ENCODE measurements around the gene EDAR.
A peak's percentile ranks its signal among the peaks of the same experiment; 100 is the strongest.

EDAR gene

DNA sequence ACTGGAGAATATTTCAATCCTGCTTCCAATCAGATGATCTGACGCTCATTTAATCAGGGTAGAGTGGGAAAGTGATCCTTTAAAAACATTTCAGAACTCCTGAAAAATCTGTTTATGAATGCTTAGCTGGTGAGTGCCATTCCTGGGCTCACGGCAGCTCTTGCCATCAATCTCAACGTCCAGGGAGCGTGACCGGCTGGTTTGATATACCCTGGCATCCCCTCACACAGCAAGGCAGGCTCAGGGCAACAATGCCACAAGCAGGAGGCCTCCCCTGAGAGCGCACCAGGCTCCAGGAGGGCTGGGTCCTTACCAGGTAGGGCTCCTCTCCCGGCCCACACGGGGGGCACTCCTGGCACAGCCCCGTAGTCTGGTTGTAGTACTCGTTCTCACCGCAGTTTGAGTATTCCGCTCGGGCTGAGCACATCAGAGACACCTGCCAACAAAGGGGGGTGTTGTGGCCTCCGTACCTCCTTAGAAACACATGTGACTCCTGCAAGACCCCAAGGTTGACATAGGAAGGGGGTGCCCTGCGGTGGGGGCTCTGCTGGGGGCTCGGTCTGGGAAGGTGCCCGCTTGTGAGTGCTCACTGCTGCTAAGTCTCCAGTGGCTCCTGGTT is 59.1 kb downstream of the EDAR start:
- DNase-seq (ENCODE audit: extremely low read depth, insufficient read length), result no peak
- Histone ChIP-seq H3K4me3 (replicated peaks; ENCODE audit: low read depth, low read length) (no peak overlapping the region), H3K36me3 (ENCODE audit: control insufficient read depth, insufficient read depth, low read length) (no peaks in the 10 kb centered on the region), H3K27me3 (replicated peaks; ENCODE audit: control insufficient read depth, insufficient read depth, low read length) (no peaks in the 10 kb centered on the region)
- TF ChIP-seq, protein P1, sequence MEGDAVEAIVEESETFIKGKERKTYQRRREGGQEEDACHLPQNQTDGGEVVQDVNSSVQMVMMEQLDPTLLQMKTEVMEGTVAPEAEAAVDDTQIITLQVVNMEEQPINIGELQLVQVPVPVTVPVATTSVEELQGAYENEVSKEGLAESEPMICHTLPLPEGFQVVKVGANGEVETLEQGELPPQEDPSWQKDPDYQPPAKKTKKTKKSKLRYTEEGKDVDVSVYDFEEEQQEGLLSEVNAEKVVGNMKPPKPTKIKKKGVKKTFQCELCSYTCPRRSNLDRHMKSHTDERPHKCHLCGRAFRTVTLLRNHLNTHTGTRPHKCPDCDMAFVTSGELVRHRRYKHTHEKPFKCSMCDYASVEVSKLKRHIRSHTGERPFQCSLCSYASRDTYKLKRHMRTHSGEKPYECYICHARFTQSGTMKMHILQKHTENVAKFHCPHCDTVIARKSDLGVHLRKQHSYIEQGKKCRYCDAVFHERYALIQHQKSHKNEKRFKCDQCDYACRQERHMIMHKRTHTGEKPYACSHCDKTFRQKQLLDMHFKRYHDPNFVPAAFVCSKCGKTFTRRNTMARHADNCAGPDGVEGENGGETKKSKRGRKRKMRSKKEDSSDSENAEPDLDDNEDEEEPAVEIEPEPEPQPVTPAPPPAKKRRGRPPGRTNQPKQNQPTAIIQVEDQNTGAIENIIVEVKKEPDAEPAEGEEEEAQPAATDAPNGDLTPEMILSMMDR (IDR thresholded peaks at IDR 0.05; ENCODE audit: insufficient read depth, low read length, poor library complexity, severe bottlenecking), result no peak

DNA sequence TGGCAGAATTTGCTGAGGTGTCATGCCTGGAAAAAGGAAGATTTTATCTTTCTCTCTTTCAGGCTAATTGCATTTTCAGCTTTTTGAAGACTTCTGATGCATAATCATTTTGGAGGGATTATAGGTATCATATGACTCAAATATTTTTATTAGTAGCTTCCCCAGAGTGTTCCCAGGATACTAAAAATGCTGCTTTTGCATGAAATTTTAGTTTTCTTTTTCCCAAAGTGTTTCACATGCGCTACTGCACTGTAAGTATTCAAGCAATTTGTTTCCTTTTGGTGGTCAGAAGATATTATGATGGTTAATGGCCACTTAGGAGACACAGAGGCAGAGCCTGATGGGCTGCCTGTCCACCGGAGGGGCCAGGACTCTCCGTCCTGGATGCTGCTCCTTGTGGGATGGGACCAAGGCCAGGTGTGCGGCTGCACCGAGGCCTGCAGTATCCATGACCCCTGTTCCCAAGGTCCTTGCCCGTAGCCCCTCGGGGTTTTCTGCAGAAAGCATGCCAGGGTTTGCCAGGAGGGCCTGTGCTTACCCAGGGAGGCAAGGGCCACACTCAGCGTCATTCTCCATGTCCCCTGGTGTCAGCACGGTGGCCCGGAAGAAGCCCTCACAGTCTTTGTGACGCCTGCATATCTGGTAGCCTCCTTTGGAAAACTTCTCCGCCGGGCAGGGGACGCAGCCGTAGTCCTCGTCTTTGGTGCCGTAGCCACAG is 60.2 kb downstream of the EDAR start:
- TF ChIP-seq, protein P1 (IDR thresholded peaks at IDR 0.05; ENCODE audit: insufficient read depth, low read length, poor library complexity, severe bottlenecking), result no peak
- Histone ChIP-seq H3K27me3 (replicated peaks; ENCODE audit: control insufficient read depth, insufficient read depth, low read length) (no peaks in the 10 kb centered on the region), H3K4me3 (replicated peaks; ENCODE audit: low read depth, low read length) (no peak overlapping the region), H3K36me3 (ENCODE audit: control insufficient read depth, insufficient read depth, low read length) (no peaks in the 10 kb centered on the region)
- DNase-seq (ENCODE audit: extremely low read depth, insufficient read length), result no peak

DNA sequence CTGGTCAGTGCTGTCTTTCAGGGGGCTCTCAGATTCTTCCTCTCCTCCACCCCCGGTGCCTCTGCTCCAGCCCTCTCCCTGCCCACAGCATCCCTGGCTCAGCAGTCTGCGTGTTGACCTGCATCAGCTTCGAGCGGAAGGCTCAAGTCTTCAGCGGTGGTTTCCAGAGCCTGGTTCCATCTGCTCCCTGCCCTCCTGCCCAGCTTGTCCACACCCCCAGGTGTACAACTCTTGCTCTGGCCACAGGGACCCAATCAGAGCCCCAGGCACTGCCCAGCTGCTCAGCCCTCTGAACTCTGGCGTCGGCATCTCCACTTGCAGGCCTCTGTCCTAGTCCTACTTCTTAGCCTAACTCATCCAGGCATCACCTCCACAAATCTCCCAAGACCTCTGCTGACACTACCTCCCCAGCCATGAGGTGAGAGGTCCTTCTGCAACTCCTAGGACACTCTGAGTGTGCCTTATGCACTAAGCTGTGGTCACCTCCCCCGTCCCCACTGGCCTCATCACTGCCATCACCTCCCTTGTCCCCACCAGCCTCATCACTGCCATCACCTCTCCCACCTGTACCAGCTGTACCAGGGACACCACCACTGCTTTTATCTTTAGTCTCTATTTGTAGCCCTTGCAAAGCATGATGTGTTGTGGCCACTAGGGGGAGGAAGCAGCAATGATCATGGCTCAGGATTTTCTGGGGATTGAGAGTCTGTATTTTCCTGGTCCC is 60.9 kb downstream of the EDAR start:
- no peaks in the 10 kb centered on the region for H3K36me3 ChIP-seq (ENCODE audit: control insufficient read depth, insufficient read depth, low read length)
- DNase-seq (ENCODE audit: extremely low read depth, insufficient read length), result no peak
- H3K4me3 ChIP-seq (replicated peaks; ENCODE audit: low read depth, low read length), result no peak overlapping the region
- TF ChIP-seq, protein P1 (IDR thresholded peaks at IDR 0.05; ENCODE audit: insufficient read depth, low read length, poor library complexity, severe bottlenecking), result peak; percentile 87
- no peaks in the 10 kb centered on the region for H3K27me3 ChIP-seq (replicated peaks; ENCODE audit: control insufficient read depth, insufficient read depth, low read length)

DNA sequence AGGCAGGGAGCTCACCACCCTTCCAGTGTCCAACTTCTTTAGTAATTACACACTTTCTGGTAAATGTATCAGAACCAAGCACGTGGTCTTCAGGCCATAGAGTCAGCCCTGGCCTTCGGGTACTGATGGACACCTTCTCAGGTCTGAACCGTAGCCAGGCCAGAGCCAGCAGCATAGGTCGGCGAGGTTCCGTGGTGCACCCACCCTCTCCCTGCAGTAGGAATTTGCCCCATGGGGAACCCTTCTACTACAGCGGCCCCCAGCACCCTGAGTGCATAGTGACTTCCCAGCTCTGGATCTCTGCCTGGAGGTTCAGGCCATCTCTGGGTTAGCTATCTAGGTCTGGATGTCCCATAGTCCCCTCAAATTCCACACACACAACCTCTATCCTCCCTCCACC is 61.6 kb downstream of the EDAR start:
- H3K36me3 ChIP-seq (ENCODE audit: control insufficient read depth, insufficient read depth, low read length), result no peaks in the 10 kb centered on the region
- TF ChIP-seq, protein P1 (IDR thresholded peaks at IDR 0.05; ENCODE audit: insufficient read depth, low read length, poor library complexity, severe bottlenecking), result no peak
- no peak for DNase-seq (ENCODE audit: extremely low read depth, insufficient read length)
- H3K27me3 ChIP-seq (replicated peaks; ENCODE audit: control insufficient read depth, insufficient read depth, low read length), result no peaks in the 10 kb centered on the region
- H3K4me3 ChIP-seq (replicated peaks; ENCODE audit: low read depth, low read length), result no peak overlapping the region

DNA sequence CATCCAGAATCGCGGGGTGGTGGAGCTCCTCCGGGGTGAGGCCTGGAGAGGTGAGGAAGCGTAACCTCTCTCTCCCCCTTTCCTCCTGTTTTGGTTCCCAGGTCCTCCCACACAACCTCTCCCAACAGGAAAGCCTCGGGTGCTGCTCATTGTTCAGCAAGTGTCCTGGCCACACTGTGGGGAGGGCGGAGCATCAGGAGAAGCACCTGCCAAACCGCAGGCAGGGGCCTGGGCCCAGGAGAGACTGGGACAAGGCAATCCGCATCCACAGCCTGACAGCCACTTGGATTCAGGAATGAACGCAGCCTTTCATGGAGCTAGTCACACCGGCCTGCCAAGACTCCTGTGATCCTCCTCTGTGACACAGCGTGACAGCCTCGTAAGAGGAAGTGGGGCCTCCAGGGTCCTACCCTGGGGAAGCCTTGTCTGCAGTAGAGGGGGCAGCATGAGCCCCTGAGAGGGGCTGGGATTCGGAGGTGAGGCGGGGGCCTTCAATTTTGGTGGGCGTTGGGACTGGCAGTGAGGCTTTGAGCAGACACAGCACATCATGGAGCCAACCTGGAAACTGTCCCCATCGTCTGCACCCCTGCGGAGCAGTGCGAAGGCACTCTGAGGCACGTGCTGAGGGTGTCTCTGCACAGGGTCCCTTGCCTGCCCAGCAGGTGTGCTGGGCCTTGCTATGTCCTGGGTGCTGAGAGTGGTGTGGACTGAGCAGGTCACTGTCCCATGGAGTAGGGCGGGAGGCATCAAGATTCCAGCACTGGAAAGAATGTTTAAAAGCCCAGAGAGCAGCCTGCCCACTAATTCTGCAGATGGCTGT is 62.2 kb downstream of the EDAR start:
- Histone ChIP-seq H3K4me3 (replicated peaks; ENCODE audit: low read depth, low read length) (no peak overlapping the region), H3K27me3 (replicated peaks; ENCODE audit: control insufficient read depth, insufficient read depth, low read length) (no peaks in the 10 kb centered on the region), H3K36me3 (ENCODE audit: control insufficient read depth, insufficient read depth, low read length) (no peaks in the 10 kb centered on the region)
- TF ChIP-seq, protein P1 (IDR thresholded peaks at IDR 0.05; ENCODE audit: insufficient read depth, low read length, poor library complexity, severe bottlenecking), result no peak
- DNase-seq (ENCODE audit: extremely low read depth, insufficient read length), result no peak

All from GM06990 (cell line).